HepG2 (cell line): ENCODE results near the gene RNF149. TPM values are rescaled to one million over a fixed set of nuclear protein-coding genes. Genes with fewer than 3 reads are reported as not detected.
"Not testable (repeated sequence)": the region's sequence is repeated elsewhere in the genome, so short reads cannot be mapped to it uniquely, and the experiment has no call there.

Experiments
- ATAC-seq: fragments of 200-7000 bp; cut with Tn5 transposase; 3 replicates; pipeline ENCODE4 v1.9.1; 2020; ENCODE audit warnings: mild to moderate bottlenecking, moderate library complexity
- BruUV-seq: library from RNA; stranded (reverse); fragments of 400-500 nt; replicated peaks from 2 replicates; lab custom pipeline; 2021; lab: Mats Ljungman, UMichigan
- CTCF ChIA-PET: fragments of 300-600 bp; formaldehyde crosslinking; extraction: SDS; loops from one replicate; lab custom pipeline; 2021; ENCODE audit warnings: low total read pairs, inconsistent platforms, low intra/inter-chr PET ratio; lab: Yijun Ruan, JAX
- POLR2A ChIA-PET: fragments of 350-600 bp; sonication (Branson Sonifier 250); formaldehyde crosslinking; loops from one replicate; lab custom pipeline; 2020; ENCODE audit warnings: antibody characterized with exemption, inconsistent platforms; lab: Yijun Ruan, JAX
- DNase-seq: peaks from one replicate; pipeline ENCODE4 v3.0.0-alpha.2; 2015; ENCODE audit warnings: low spot score
- FAIRE-seq: peaks from 3 replicates; lab custom pipeline; 2011; peaks lifted over from hg19 to GRCh38; lab: Jason Lieb, UNC
- H2AFZ ChIP-seq: one replicate; pipeline ENCODE4 v1.6.1; 2011; ENCODE audit warnings: low read length, inconsistent platforms
- H3K27ac ChIP-seq: fragments of 300-600 bp; 3 replicates; pipeline ENCODE4 v1.8.0; 2011; ENCODE audit warnings: mixed run types, mild to moderate bottlenecking, mixed read lengths, low read length, inconsistent platforms; ENCODE audit not compliant: insufficient read depth; ENCODE audit errors: extremely low read length
- H3K27me3 ChIP-seq, 2 experiments: fragments of 200-600 bp in 1 of 2; 2 replicates in 1 of 2; 3 replicates in 1 of 2; pipeline versions ENCODE4 v1.6.0 to v1.8.0; 2011; ENCODE audit warnings: low read length in 2 of 2, mild to moderate bottlenecking in 2 of 2, moderate library complexity in 2 of 2, inconsistent platforms in 1 of 2; ENCODE audit not compliant: insufficient read depth in 2 of 2, control insufficient read depth in 1 of 2
- H3K36me3 ChIP-seq, 2 experiments: fragments of 200-600 bp in 1 of 2; replicated peaks in 1 of 2; 2 replicates in 1 of 2; 3 replicates in 1 of 2; pipeline versions ENCODE4 v1.5.1 to v1.8.0; 2011; ENCODE audit warnings: low read length in 2 of 2, inconsistent platforms in 1 of 2; ENCODE audit not compliant: insufficient read depth in 2 of 2, control insufficient read depth in 1 of 2
- H3K4me1 ChIP-seq: 2 replicates; pipeline ENCODE4 v1.5.1; 2012; ENCODE audit warnings: low read length, inconsistent platforms; ENCODE audit not compliant: insufficient read depth
- H3K4me2 ChIP-seq: 2 replicates; pipeline ENCODE4 v1.6.0; 2011; ENCODE audit warnings: low read depth, low read length, inconsistent platforms
- H3K4me3 ChIP-seq, 3 experiments: fragments of 200-600 bp in 1 of 3; sonication (generic), shearing (Covaris generic) in 1 of 3; replicated peaks in 1 of 3; 2 replicates each; pipeline ENCODE4 v1.5.1; 2011 to 2016; ENCODE audit warnings: low read length in 3 of 3, inconsistent platforms in 2 of 3, low read depth in 2 of 3, mild to moderate bottlenecking in 2 of 3, control low read depth in 1 of 3, mixed read lengths in 1 of 3; ENCODE audit not compliant: insufficient read depth in 1 of 3
- H3K79me2 ChIP-seq: one replicate; pipeline ENCODE4 v1.6.1; 2011; ENCODE audit warnings: low read length, inconsistent platforms; ENCODE audit not compliant: insufficient read depth
- H3K9ac ChIP-seq: 2 replicates; pipeline ENCODE4 v1.6.0; 2011; ENCODE audit warnings: mild to moderate bottlenecking, low read depth, low read length, inconsistent platforms; ENCODE audit not compliant: insufficient read depth
- H3K9me3 ChIP-seq: 2 replicates; pipeline ENCODE4 v1.5.1; 2012; ENCODE audit warnings: mild to moderate bottlenecking, low read length
- H4K20me1 ChIP-seq: 2 replicates; pipeline ENCODE4 v1.6.0; 2011; ENCODE audit warnings: inconsistent platforms, mild to moderate bottlenecking, low read length, moderate library complexity; ENCODE audit not compliant: insufficient read depth
- CREB1 ChIP-seq, 2 experiments: fragments of 450-650 bp in 1 of 2; IDR thresholded peaks; 2 replicates each; pipeline ENCODE4 v1.6.1; 2016 to 2017; ENCODE audit warnings: control low read depth in 1 of 2, mild to moderate bottlenecking in 1 of 2, missing compliant biosample characterization in 1 of 2, missing genetic modification characterization in 1 of 2
- HDAC2 ChIP-seq: sonication (generic); formaldehyde crosslinking; IDR thresholded peaks from 2 replicates; pipeline ENCODE4 v1.4.0; 2020; ENCODE audit warnings: missing genetic modification reagents
- HNF1B ChIP-seq: sonication (generic); formaldehyde crosslinking; IDR thresholded peaks from 2 replicates; pipeline ENCODE4 v1.5.1; 2020; ENCODE audit warnings: mild to moderate bottlenecking, moderate library complexity, missing genetic modification reagents
- POLR2AphosphoS5 ChIP-seq: IDR thresholded peaks from 2 replicates; pipeline ENCODE4 v1.6.1; 2012; ENCODE audit warnings: low read depth, low read length
- ZBTB25 ChIP-seq: IDR thresholded peaks from 2 replicates; pipeline ENCODE4 v1.6.1; 2018; ENCODE audit warnings: missing genetic modification reagents
- ZBTB26 ChIP-seq: IDR thresholded peaks from 2 replicates; pipeline ENCODE4 v1.6.1; 2016; ENCODE audit warnings: missing compliant biosample characterization, missing genetic modification reagents, borderline replicate concordance
- ZBTB33 ChIP-seq: sonication (generic); formaldehyde crosslinking; IDR thresholded peaks from 2 replicates; pipeline ENCODE4 v1.4.0; 2020; ENCODE audit warnings: missing genetic modification reagents
- ZFY ChIP-seq: sonication (generic); formaldehyde crosslinking; IDR thresholded peaks from 2 replicates; pipeline ENCODE4 v1.4.0; 2020; ENCODE audit warnings: missing genetic modification reagents
- ZNF136 ChIP-seq: sonication (generic); formaldehyde crosslinking; IDR thresholded peaks from 2 replicates; pipeline ENCODE4 v1.8.1; 2022; ENCODE audit warnings: low read depth, mild to moderate bottlenecking, moderate library complexity, missing genetic modification reagents
- ZNF205 ChIP-seq: IDR thresholded peaks from 2 replicates; pipeline ENCODE4 v1.6.1; 2018; ENCODE audit warnings: missing biosample characterization, missing genetic modification reagents
- ZNF460 ChIP-seq: sonication (generic); formaldehyde crosslinking; IDR thresholded peaks from 2 replicates; pipeline ENCODE4 v1.5.1; 2020; ENCODE audit warnings: missing genetic modification reagents, mild to moderate bottlenecking, borderline replicate concordance
- ZNF572 ChIP-seq: sonication (generic); formaldehyde crosslinking; IDR thresholded peaks from 2 replicates; pipeline ENCODE4 v1.5.1; 2020; ENCODE audit warnings: mild to moderate bottlenecking, missing genetic modification reagents
- ZNF770 ChIP-seq: sonication (generic); formaldehyde crosslinking; IDR thresholded peaks from 2 replicates; pipeline ENCODE4 v1.5.0; 2020; ENCODE audit warnings: mild to moderate bottlenecking, missing genetic modification reagents
- ZNF782 ChIP-seq: sonication (generic); formaldehyde crosslinking; IDR thresholded peaks from 2 replicates; pipeline ENCODE4 v1.4.0; 2020; ENCODE audit warnings: missing genetic modification reagents, mild to moderate bottlenecking, borderline replicate concordance
- ZSCAN9 ChIP-seq: IDR thresholded peaks from 2 replicates; pipeline ENCODE4 v1.6.1; 2016; ENCODE audit warnings: borderline replicate concordance
- WGBS: methylation state at CpG from one replicate; pipeline ENCODE4 v1.1.6; 2017; ENCODE audit warnings: low lambda C conversion rate; 5-methylcytosine and 5-hydroxymethylcytosine counted together
- in situ Hi-C: cut with HindIII; loops from 2 replicates; pipeline ENCODE4 v1.10.0; 2017; ENCODE audit warnings: low pct_unique_long_range_greater_than_20kb; ENCODE audit not compliant: extremely low pct_ligation_motif_present
- intact Hi-C: fragments of 100-400 bp; cut with micrococcal nuclease; formaldehyde crosslinking; loops from one replicate; pipeline ENCODE4 v1.10.0; 2022; ENCODE audit not compliant: unreplicated experiment
- polyA plus RNA-seq, 8 experiments: library from polyadenylated mRNA; depleted of rRNA in 3 of 8; stranded (reverse) in 7 of 8; unstranded in 1 of 8; fragments of >200 nt; fragmentation: Illumina TruSeq in 4 of 8; extraction: Trizol in 4 of 8; gene quantifications; 2 replicates each; pipeline versions ENCODE4 v1.2.1 to v1.2.3, GENCODE V29; 2011 to 2016; ENCODE audit warnings: low read depth in 4 of 8, missing spikeins in 1 of 8, mixed read lengths in 1 of 8; ENCODE audit not compliant: insufficient read depth in 1 of 8
- total RNA-seq, 5 experiments: library from RNA; depleted of rRNA; stranded (reverse); fragments of >200 nt; fragmentation: Illumina TruSeq; extraction: Trizol; gene quantifications; 2 replicates each; pipeline ENCODE4 v1.2.3, GENCODE V29; 2016; ENCODE audit warnings: low read depth in 1 of 5

RNF149 gene
- total and polyA plus RNA-seq, 2 of the 13 experiments (the other 11 are each of a cell fraction or from before 2014, with no cell fraction given), result 87.6 to 109 TPM

- H3K36me3 ChIP-seq; H3K79me2 ChIP-seq; DNase-seq; H3K9me3 ChIP-seq; intact Hi-C loops; BruUV-seq; H3K27me3 ChIP-seq; H4K20me1 ChIP-seq; in situ Hi-C loops; FAIRE-seq; TF ChIP-seq CREB1 (CRISPR knock-in tag; IDR thresholded peaks at IDR 0.05): not testable (repeated sequence)
- Histone ChIP-seq H3K4me2 (peak overlapping the region; percentile 69), H3K27ac (peak overlapping the region; percentile 75), H2AFZ (peak overlapping the region; percentile 56), H3K4me3 (peak overlapping the region in 1 of 3 experiments; percentile 11; a peak in 1 of 6 replicates), H3K9ac (peak overlapping the region; percentile 52), H3K4me1 (peaks cover 95% of the 10 kb centered on the region)
- ATAC-seq, result peak; percentile 14; the same call in 2 of the 3 replicates
- POLR2A ChIA-PET, result interaction anchor here (0.5 to 2.6 kb wide), 10 partner anchors 9 to 674 kb away, joined by 3 to 12 read pairs (median 5); partner anchors contain the start of gene RNF149
- CTCF ChIA-PET, result interaction anchor here (0.7 kb wide), 1 partner anchor 48 kb away, joined by 3 read pairs; no protein-coding TSS in a partner anchor
- 58% methylated on average over 5 of the region's 5 CpGs for WGBS
- TF ChIP-seq POLR2AphosphoS5, result peak; percentile 49; the same call in 1 of the 2 replicates
- TF ChIP-seq ZNF136 (CRISPR knock-in tag), result 0 out of 2 replicates have a peak, but pooled peaks have one; percentile 14
- peak; percentile 91; the same call in 1 of the 2 replicates for TF ChIP-seq ZNF460 (CRISPR knock-in tag)
- TF ChIP-seq ZFY, result peak; percentile 15; the same call in 1 of the 2 replicates
- 0 out of 2 replicates have a peak, but pooled peaks have one; percentile 21 for TF ChIP-seq HDAC2 (CRISPR knock-in tag)
- peak; percentile 36; the same call in 1 of the 2 replicates for TF ChIP-seq ZBTB26 (CRISPR knock-in tag)
- peak; percentile 69; the same call in 1 of the 2 replicates for TF ChIP-seq HNF1B (CRISPR knock-in tag)
- peak; percentile 27; the same call in 1 of the 2 replicates for TF ChIP-seq ZBTB33 (CRISPR knock-in tag)
- TF ChIP-seq ZBTB25 (CRISPR knock-in tag), result 0 out of 2 replicates have a peak, but pooled peaks have one; percentile 28
- peak; percentile 83 for TF ChIP-seq ZNF770 (CRISPR knock-in tag)
- peak; percentile 57 for TF ChIP-seq CREB1 (IDR thresholded peaks at IDR 0.05)
- 0 out of 2 replicates have a peak, but pooled peaks have one; percentile 36 for TF ChIP-seq ZNF572 (CRISPR knock-in tag)
- TF ChIP-seq ZNF205 (CRISPR knock-in tag), result 0 out of 2 replicates have a peak, but pooled peaks have one; percentile 29
- TF ChIP-seq ZSCAN9 (CRISPR knock-in tag), result peak; percentile 12; the same call in 1 of the 2 replicates
- peak; percentile 77; the same call in 1 of the 2 replicates for TF ChIP-seq ZNF782 (CRISPR knock-in tag)
Measured at GRCh38 chr2:101245468-101245867, 63.0 kb downstream of the RNF149 start.
